PC-9 (cell line): ENCODE data around the gene OFD1.

Experiments
- CTCF ChIP-seq: fragments of 200-600 bp; sonication (generic); conservative IDR thresholded peaks from 2 replicates; pipeline ENCODE4 v1.6.1; 2017; ENCODE audit warnings: mixed run types, antibody characterized with exemption, mild to moderate bottlenecking, moderate library complexity
- EZH2 ChIP-seq: fragments of 200-600 bp; sonication (generic); IDR thresholded peaks from 2 replicates; pipeline ENCODE4 v1.8.0; 2017; ENCODE audit warnings: antibody characterized with exemption, low read depth

GRCh38 chrX:13703589-13703988 is 31.0 kb upstream of the OFD1 start:
- TF ChIP-seq CTCF (no peak), EZH2 (no peak)
